DND-41 (cell line): ENCODE measurements around the gene NOXA1.

Experiments used
- ATAC-seq: fragments of 200-7000 bp; cut with Tn5 transposase; 3 replicates; pipeline ENCODE4 v1.9.1; 2021; ENCODE audit warnings: low read depth; ENCODE audit not compliant: insufficient read depth
- DNase-seq: peaks from one replicate; pipeline ENCODE4 v3.0.0-alpha.2; 2020
- H2AFZ ChIP-seq: 2 replicates; pipeline ENCODE4 v1.6.0; 2012; ENCODE audit warnings: low read depth, low read length
- H3K27ac ChIP-seq: 2 replicates; pipeline ENCODE4 v1.5.1; 2012; ENCODE audit warnings: low read length, inconsistent platforms
- H3K27me3 ChIP-seq: fragments of 200-600 bp; sonication (generic); 2 replicates; pipeline ENCODE4 v1.6.0; 2012; ENCODE audit warnings: low read length, mild to moderate bottlenecking, inconsistent platforms; ENCODE audit not compliant: insufficient read depth, poor library complexity
- H3K36me3 ChIP-seq: 2 replicates; pipeline ENCODE4 v1.5.1; 2012; ENCODE audit warnings: low read length, inconsistent platforms; ENCODE audit not compliant: insufficient read depth
- H3K4me1 ChIP-seq: 2 replicates; pipeline ENCODE4 v1.5.1; 2012; ENCODE audit warnings: mild to moderate bottlenecking, low read length; ENCODE audit not compliant: insufficient read depth
- H3K4me2 ChIP-seq: 2 replicates; pipeline ENCODE4 v1.6.0; 2012; ENCODE audit warnings: mild to moderate bottlenecking, moderate library complexity, low read length, inconsistent platforms; ENCODE audit not compliant: insufficient read depth
- H3K4me3 ChIP-seq, 2 experiments: fragments of 200-600 bp in 1 of 2; shearing (Covaris generic) in 1 of 2; 2 replicates each; pipeline ENCODE4 v1.5.1; 2012 to 2016; ENCODE audit warnings: inconsistent platforms in 2 of 2, low read length in 2 of 2, mild to moderate bottlenecking in 2 of 2, low read depth in 1 of 2, moderate library complexity in 1 of 2
- H3K79me2 ChIP-seq: 2 replicates; pipeline ENCODE4 v1.6.0; 2012; ENCODE audit warnings: low read length, inconsistent platforms; ENCODE audit not compliant: insufficient read depth
- H3K9ac ChIP-seq: 2 replicates; pipeline ENCODE4 v1.6.0; 2012; ENCODE audit warnings: low read depth, mild to moderate bottlenecking, inconsistent platforms, low read length, moderate library complexity
- H3K9me3 ChIP-seq: 2 replicates; pipeline ENCODE4 v1.5.1; 2012; ENCODE audit warnings: low read length, moderate library complexity, mild to moderate bottlenecking, inconsistent platforms; ENCODE audit not compliant: insufficient read depth, severe bottlenecking
- H4K20me1 ChIP-seq: 2 replicates; pipeline ENCODE4 v1.6.0; 2012; ENCODE audit warnings: low read length; ENCODE audit not compliant: insufficient read depth
- EZH2 ChIP-seq: IDR thresholded peaks from 3 replicates; pipeline ENCODE4 v1.6.1; 2012; ENCODE audit warnings: borderline replicate concordance, low read depth, mild to moderate bottlenecking, moderate library complexity, low read length, inconsistent platforms; ENCODE audit not compliant: severe bottlenecking
- TF ChIP-seq, protein P1 (sequence below): IDR thresholded peaks from 2 replicates; pipeline ENCODE4 v1.5.1; 2012; ENCODE audit warnings: borderline replicate concordance, low read length, moderate library complexity, mild to moderate bottlenecking; ENCODE audit not compliant: poor library complexity, severe bottlenecking; ENCODE audit errors: extremely low read depth

NOXA1 gene

DNA sequence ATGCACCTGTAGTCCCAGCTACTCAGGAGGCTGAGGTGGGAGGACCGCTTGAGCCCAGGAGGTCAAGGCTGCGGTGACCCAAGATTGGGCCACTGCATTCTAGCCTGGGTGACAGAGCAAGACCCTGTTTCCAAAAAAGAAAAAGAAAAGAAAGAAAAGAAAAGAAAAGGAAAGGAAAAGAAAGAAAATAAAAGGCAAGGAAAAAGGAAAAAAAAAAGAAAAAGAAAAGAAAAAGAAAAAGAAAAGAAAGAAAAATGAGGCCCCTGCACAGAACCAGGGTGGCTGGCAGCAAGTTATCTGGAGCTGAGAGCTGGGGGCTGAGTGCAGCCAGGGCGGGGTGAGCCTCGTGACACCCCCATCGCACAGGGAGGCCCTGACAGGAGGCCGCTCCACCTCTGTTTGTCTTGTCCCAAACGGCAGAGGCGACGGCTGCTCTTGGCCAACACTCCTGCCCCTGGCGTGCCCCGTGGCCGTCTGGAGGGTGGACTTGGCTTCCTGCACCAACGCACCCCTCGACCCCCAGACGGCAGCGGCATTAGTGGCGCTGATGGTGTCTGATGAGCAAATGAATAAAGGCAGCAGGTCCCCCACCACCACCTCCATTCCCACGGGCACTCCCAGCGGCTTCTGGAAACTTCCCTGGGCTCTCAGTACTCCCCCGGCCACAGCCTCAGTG is 17.0 kb upstream of the NOXA1 start:
- no peak for DNase-seq
- Histone ChIP-seq H3K4me2 (no peak overlapping the region), H3K9ac (no peak overlapping the region), H3K36me3 (no peaks in the 10 kb centered on the region), H3K9me3 (no peaks in the 10 kb centered on the region), H4K20me1 (no peaks in the 10 kb centered on the region), H3K4me3 (no peak overlapping the region), H3K27ac (no peak overlapping the region), H3K79me2 (no peaks in the 10 kb centered on the region), H3K4me1 (no peaks in the 10 kb centered on the region), H3K27me3 (no peaks in the 10 kb centered on the region), H2AFZ (no peak overlapping the region)
- no peak for TF ChIP-seq EZH2
- TF ChIP-seq, protein P1, sequence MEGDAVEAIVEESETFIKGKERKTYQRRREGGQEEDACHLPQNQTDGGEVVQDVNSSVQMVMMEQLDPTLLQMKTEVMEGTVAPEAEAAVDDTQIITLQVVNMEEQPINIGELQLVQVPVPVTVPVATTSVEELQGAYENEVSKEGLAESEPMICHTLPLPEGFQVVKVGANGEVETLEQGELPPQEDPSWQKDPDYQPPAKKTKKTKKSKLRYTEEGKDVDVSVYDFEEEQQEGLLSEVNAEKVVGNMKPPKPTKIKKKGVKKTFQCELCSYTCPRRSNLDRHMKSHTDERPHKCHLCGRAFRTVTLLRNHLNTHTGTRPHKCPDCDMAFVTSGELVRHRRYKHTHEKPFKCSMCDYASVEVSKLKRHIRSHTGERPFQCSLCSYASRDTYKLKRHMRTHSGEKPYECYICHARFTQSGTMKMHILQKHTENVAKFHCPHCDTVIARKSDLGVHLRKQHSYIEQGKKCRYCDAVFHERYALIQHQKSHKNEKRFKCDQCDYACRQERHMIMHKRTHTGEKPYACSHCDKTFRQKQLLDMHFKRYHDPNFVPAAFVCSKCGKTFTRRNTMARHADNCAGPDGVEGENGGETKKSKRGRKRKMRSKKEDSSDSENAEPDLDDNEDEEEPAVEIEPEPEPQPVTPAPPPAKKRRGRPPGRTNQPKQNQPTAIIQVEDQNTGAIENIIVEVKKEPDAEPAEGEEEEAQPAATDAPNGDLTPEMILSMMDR = no peak
- ATAC-seq = no peak

DNA sequence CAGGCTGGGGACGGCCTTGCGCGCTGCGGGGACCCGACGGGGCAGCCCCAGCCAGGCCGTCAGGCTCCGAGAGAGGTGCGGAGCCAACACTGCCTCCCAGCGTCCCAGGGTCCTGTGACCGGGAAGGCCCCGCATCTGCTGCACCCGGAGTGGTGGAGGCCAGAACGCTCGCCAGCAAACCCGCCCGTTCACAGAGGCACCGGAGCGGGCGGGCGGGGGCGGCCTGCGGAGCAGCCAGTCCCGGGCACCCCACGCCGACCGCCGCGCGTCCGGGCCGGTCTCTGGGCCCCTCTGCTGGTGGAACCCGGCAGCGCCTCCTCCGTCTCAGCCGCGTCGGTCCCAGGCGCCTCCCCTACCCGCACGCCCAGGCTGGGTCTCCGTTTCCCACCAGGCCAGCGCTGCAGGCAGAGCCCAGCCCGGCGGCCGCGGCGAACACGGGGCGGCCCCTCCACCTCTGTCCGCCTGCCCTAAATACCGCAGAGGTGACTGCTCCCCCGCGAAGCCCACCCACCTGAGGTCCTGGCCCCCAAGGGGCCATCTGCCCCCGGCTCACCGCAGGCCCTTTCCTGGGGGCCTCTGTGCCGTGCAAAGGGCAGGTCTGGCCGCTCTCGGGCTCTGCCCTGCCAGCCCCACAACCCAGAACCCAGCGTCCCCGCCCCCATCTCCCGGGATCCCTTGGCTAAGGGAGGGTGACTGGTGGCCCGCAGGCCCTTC is 16.2 kb upstream of the NOXA1 start:
- Histone ChIP-seq H3K4me3 (no peak overlapping the region), H3K79me2 (no peaks in the 10 kb centered on the region), H3K27me3 (no peaks in the 10 kb centered on the region), H3K36me3 (no peaks in the 10 kb centered on the region), H2AFZ (no peak overlapping the region), H3K9me3 (no peaks in the 10 kb centered on the region), H3K9ac (no peak overlapping the region), H3K27ac (no peak overlapping the region), H4K20me1 (no peaks in the 10 kb centered on the region), H3K4me2 (no peak overlapping the region), H3K4me1 (no peaks in the 10 kb centered on the region)
- TF ChIP-seq EZH2 = no peak
- TF ChIP-seq, protein P1 = no peak
- ATAC-seq (no peak), DNase-seq (no peak)

DNA sequence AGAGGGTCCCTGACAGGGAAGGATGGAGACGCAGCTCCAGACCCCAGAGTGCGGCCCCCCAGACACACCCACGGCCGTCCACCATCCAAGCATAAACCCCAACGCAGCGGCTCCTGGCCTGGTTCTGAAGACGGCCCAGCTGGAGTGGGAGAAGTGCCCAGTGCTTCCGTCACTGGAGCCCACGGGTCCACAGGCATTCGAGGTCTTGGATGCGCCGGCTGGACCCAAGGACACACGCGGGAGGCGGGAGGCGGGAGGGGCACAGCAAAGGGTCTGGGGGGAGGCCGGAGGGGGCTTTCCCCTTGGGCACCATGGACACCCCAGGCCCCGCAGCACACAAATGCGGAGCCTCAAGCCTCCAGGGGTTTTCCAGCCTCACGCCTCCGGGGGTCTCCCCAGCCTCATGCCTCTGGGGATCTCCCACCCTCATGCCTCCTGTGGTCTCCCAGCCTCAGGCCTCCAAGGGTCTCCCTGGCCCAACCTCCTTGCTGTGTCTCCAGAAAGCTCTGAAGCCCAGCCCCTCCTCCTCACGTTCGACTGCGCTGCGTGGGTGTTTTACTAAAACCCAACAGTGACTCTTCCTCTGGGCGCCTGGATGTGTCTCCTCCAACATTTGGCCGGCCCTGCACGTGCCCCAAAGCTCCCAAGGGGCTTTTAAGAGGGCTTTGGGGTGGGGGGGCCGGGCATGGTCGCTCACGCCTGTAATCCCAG is 15.4 kb upstream of the NOXA1 start:
- Histone ChIP-seq H3K27me3 (no peaks in the 10 kb centered on the region), H3K4me3 (no peak overlapping the region), H3K9me3 (no peaks in the 10 kb centered on the region), H3K4me2 (no peak overlapping the region), H3K79me2 (no peaks in the 10 kb centered on the region), H3K36me3 (no peaks in the 10 kb centered on the region), H3K4me1 (no peaks in the 10 kb centered on the region), H4K20me1 (no peaks in the 10 kb centered on the region), H2AFZ (no peak overlapping the region), H3K9ac (no peak overlapping the region), H3K27ac (no peak overlapping the region)
- ATAC-seq = no peak
- TF ChIP-seq EZH2 = no peak
- TF ChIP-seq, protein P1 = no peak
- DNase-seq = no peak
